Adrenal gland (tissue), 12 donors: ENCODE measurements around the gene MAK. TPM values are rescaled to one million over a fixed set of nuclear protein-coding genes. Genes with fewer than 3 reads are reported as not detected.

Experiments
- DNase-seq, 7 donors: peaks; one replicate each; pipeline ENCODE4 v3.0.0-alpha.2; 2019 to 2020
- H3K27ac ChIP-seq, 5 donors: fragments of 200-600 bp; sonication (generic) in 4 of 5; 1 replicate in 3 of 5; 2 replicates in 2 of 5; pipeline versions ENCODE4 v1.5.1 to v1.8.0; 2016 to 2020; ENCODE audit warnings: mild to moderate bottlenecking in 1 of 5
- H3K27me3 ChIP-seq: fragments of 200-600 bp; 2 replicates; pipeline ENCODE4 v1.8.0; 2021
- H3K36me3 ChIP-seq, 2 donors: fragments of 200-600 bp; replicated peaks in 1 of 2; 1 replicate in 1 of 2; 2 replicates in 1 of 2; pipeline versions ENCODE4 v1.5.1 to v1.8.0; 2018 to 2022
- H3K4me1 ChIP-seq, 2 donors: fragments of 200-600 bp; replicated peaks in 1 of 2; 1 replicate in 1 of 2; 2 replicates in 1 of 2; pipeline versions ENCODE4 v1.5.1 to v1.8.0; 2018 to 2021
- H3K4me3 ChIP-seq, 4 donors: fragments of 200-600 bp; sonication (generic) in 3 of 4; one replicate each; pipeline ENCODE4 v1.5.1; 2016 to 2018
- H3K9me3 ChIP-seq, 3 donors: fragments of 200-600 bp; sonication (generic) in 1 of 3; replicated peaks in 1 of 3; 1 replicate in 2 of 3; 2 replicates in 1 of 3; pipeline versions ENCODE4 v1.5.1 to v1.8.0; 2016 to 2021
- POLR2A ChIP-seq, 2 donors: fragments of 450-650 bp; IDR thresholded peaks; one replicate each; pipeline ENCODE4 v1.6.1; 2017; ENCODE audit warnings: antibody characterized with exemption in 2 of 2, mild to moderate bottlenecking in 2 of 2, moderate library complexity in 1 of 2
- WGBS, 4 donors: extraction: QIAGEN DNeasy Blood & Tissue Kit in 2 of 4; methylation state at CpG; one replicate each; pipeline versions ENCODE4 v1.1.5 to v1.1.7; 2013 to 2017; 5-methylcytosine and 5-hydroxymethylcytosine counted together
- intact Hi-C, 2 donors: fragments of 100-400 bp; cut with DNase I; formaldehyde crosslinking; loops; one replicate each; pipeline versions ENCODE4 v1.14.1 to v1.15.0; 2022 to 2023
- polyA plus RNA-seq, 3 donors: library from polyadenylated mRNA; stranded (reverse); fragments of 200-250 nt in 2 of 3; fragments of 350-450 nt in 1 of 3; fragmentation: Illumina TruSeq in 1 of 3; extraction: RNeasy Lipid Tissue Mini Kit (QIAGEN cat#74804) in 1 of 3; gene quantifications; one replicate each; pipeline ENCODE4 v1.2.3, GENCODE V29; 2013 to 2014
- total RNA-seq, 9 donors: library from RNA; depleted of rRNA in 4 of 9; stranded (reverse); fragments of >200 nt in 4 of 9; fragments of 120-200 nt in 1 of 9; fragmentation: NEBNext Ultra II Directional in 1 of 9; extraction: Animal tissue kit (Norgen Biotek cat#: 25700) in 1 of 9; gene quantifications; one replicate each; pipeline versions ENCODE4 v1.1.0 to v1.2.4, GENCODE V29; 2013 to 2023
- TF ChIP-seq, protein P1 (sequence below), 6 experiments: fragments of 450-650 bp in 4 of 6; fragments of 200-600 bp in 2 of 6; sonication (generic) in 1 of 6; IDR thresholded peaks; 1 replicate in 5 of 6; 2 replicates in 1 of 6; pipeline versions ENCODE4 v1.5.1 to v1.8.0; 2016 to 2021; ENCODE audit warnings: antibody characterized with exemption in 6 of 6, mild to moderate bottlenecking in 2 of 6, moderate library complexity in 1 of 6
- donor health status: healthy with polysubstance abuse.
- donor health status: Bipolar disorder and iron deficiency.
- donor health status: DM: yes; HTN: yes; CAD: no.
- donor health status: DM: no; HTN: no; CAD: no.
- donor health status: DM: no; HTN: no; CAD: no.
- donor health status: DM: yes; HTN: yes; CAD: no.

MAK gene
- total and polyA plus RNA-seq, 12 donors: under 0.01 to 0.43 (median 0.10) TPM; not detected in 4

DNA sequence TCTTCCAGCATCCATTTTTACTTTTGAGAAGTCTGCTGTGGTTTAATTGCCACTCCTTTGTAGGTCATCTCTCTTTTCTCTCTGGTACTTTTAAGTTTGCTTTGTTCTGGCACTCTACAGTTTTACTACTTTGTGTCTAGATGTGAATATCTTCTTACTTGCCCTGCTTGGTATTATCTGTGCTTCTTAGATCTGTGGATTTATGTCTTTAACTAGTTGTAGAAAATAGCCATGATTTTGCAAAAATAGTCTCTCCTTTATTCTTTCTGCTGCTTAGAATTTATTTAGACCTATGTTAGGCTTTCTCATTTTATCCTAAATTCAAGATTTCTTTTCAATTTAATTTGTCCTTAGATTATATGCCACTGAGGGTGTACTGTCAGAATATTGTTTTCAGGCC is 5.2 kb upstream of the MAK start:
- DNase-seq: no peak
- peaks cover 0 to 4% of the 10 kb centered on the region in 2 donors for H3K4me1 ChIP-seq
- H3K36me3 ChIP-seq: no peaks in the 10 kb centered on the region
- no peak overlapping the region for H3K27ac ChIP-seq
- intact Hi-C loops: no loop called here
- H3K4me3 ChIP-seq: no peak overlapping the region
- H3K27me3 ChIP-seq: no peaks in the 10 kb centered on the region
- H3K9me3 ChIP-seq: no peaks in the 10 kb centered on the region
- TF ChIP-seq, protein P1, sequence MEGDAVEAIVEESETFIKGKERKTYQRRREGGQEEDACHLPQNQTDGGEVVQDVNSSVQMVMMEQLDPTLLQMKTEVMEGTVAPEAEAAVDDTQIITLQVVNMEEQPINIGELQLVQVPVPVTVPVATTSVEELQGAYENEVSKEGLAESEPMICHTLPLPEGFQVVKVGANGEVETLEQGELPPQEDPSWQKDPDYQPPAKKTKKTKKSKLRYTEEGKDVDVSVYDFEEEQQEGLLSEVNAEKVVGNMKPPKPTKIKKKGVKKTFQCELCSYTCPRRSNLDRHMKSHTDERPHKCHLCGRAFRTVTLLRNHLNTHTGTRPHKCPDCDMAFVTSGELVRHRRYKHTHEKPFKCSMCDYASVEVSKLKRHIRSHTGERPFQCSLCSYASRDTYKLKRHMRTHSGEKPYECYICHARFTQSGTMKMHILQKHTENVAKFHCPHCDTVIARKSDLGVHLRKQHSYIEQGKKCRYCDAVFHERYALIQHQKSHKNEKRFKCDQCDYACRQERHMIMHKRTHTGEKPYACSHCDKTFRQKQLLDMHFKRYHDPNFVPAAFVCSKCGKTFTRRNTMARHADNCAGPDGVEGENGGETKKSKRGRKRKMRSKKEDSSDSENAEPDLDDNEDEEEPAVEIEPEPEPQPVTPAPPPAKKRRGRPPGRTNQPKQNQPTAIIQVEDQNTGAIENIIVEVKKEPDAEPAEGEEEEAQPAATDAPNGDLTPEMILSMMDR (IDR thresholded peaks at IDR 0.05): no peak
- no peak for TF ChIP-seq POLR2A (IDR thresholded peaks at IDR 0.05)

DNA sequence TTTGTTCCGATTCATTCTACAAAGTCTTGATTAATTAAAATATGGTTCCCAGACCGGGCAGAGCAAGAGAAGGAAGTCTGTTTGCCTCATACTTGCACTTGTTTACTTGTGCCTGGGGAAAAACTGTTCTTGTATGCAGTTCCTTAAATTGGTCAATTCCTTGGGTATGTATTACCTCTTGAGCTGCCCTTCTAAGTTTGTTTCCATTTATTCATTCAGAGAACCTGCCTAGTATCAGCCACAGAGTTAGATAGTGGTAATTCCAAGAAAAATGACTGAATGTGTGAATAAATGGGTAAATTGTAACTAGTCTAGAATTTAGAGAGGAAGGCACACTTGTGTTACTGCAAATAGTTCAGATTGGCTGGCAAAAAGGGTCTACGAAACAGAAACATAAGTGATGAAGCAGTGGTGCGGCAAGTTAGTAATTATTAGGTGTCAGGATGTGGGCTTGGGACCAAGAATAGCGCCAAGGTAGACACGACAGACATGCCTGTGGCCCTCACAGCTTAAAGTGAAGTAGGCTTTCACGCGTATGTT is 525 bp upstream of the MAK start:
- intact Hi-C loops: no loop called here
- Histone ChIP-seq H3K4me1 (peaks cover 6 to 14% of the 10 kb centered on the region in 2 donors), H3K36me3 (no peaks in the 10 kb centered on the region), H3K4me3 (peak overlapping the region in 2 of 4 donors; percentile 60 to 64), H3K27me3 (no peaks in the 10 kb centered on the region), H3K27ac (peak overlapping the region in 2 of 5 donors; percentile 46 to 77), H3K9me3 (no peaks in the 10 kb centered on the region)
- no peak for DNase-seq
- 57 to 64% (median 62%) methylated on average over 8 of the region's 8 CpGs for WGBS, 4 donors
- no peak for TF ChIP-seq POLR2A (IDR thresholded peaks at IDR 0.05)
- TF ChIP-seq, protein P1 (IDR thresholded peaks at IDR 0.05): no peak

DNA sequence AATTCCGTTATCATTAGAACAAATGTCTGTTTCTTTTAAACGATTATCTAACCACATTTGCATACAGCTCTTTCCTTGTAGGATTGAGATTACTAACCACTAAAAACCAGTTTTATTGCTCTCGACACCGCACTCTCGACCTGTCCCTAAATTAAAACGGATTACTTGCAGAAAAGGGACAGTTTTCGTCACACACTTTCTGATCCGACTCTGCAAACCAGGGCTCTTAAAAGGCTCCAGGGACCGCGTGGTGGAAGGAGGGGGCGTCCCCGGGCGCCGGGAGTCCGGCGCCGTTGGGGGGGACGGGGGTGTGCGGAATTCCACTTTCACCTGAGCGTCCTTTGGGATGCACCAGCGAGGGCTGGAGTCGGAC is 731 bp downstream of the MAK start:
- DNase-seq: peak in 3 of 7 donors; percentile 17 to 27 (median 19)
- H3K4me1 ChIP-seq: peaks cover 6 to 14% of the 10 kb centered on the region in 2 donors
- H3K27me3 ChIP-seq: no peaks in the 10 kb centered on the region
- H3K27ac ChIP-seq: peak overlapping the region in 2 of 5 donors; percentile 46 to 77
- peak overlapping the region in 3 of 4 donors; percentile 50 to 64 (median 60) for H3K4me3 ChIP-seq
- WGBS, 4 donors: 0 to 2% (median 1%) methylated on average over 10 to 22 of the region's 22 CpGs
- intact Hi-C loops: no loop called here
- no peak for TF ChIP-seq POLR2A (IDR thresholded peaks at IDR 0.05)
- TF ChIP-seq, protein P1 (IDR thresholded peaks at IDR 0.05): no peak
- no peaks in the 10 kb centered on the region for H3K9me3 ChIP-seq
- no peaks in the 10 kb centered on the region for H3K36me3 ChIP-seq

DNA sequence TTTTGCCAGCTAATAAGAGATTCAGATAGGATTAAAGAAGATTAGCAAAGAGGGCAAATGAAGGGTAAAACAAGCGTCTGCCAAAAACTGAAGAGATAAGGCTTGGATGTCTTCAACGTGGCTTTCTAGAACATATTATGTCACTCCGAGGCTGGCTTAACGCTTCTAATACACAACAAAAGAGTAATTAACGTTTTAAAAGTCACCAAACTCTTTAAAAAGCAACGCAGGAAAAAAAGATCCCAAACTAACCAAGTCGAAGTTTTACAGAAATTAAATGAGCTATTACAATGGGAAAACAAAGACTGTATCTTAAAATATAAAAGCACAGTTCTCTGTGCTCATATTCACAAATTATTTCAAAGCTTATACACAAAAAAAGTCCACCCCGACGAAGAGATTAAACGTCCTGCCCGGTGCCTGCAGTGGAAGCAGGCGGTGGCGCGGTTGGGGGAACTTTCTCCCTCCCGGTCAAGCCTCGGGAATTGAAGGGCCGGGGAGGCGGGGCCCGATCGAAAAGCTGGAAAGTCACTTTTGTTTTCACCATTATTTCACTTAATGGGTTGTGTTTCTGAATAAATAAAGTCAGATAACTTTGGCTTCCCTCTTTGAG is 1.2 kb downstream of the MAK start:
- Histone ChIP-seq H3K9me3 (no peaks in the 10 kb centered on the region), H3K27ac (peak overlapping the region in 1 of 5 donors; percentile 46), H3K27me3 (no peaks in the 10 kb centered on the region), H3K4me1 (peaks cover 6 to 14% of the 10 kb centered on the region in 2 donors), H3K4me3 (peak overlapping the region in 3 of 4 donors; percentile 50 to 64 (median 60)), H3K36me3 (no peaks in the 10 kb centered on the region)
- intact Hi-C loops: no loop called here
- WGBS, 4 donors: 1 to 3% (median 2%) methylated on average over 20 of the region's 20 CpGs
- TF ChIP-seq POLR2A (IDR thresholded peaks at IDR 0.05): no peak
- TF ChIP-seq, protein P1 (IDR thresholded peaks at IDR 0.05): no peak
- peak in 6 of 7 donors; percentile 31 to 59 (median 41) for DNase-seq
